IMR-90 (cell line): ENCODE data around the gene ALOX15.

Experiments
- BHLHE40 ChIP-seq: fragments of 150-350 bp; IDR thresholded peaks from 2 replicates; pipeline ENCODE4 v1.6.1; 2016; ENCODE audit warnings: mild to moderate bottlenecking, low read depth, low read length
- CHD1 ChIP-seq: IDR thresholded peaks from 2 replicates; pipeline ENCODE4 v1.6.1; 2012; ENCODE audit warnings: low read depth, low read length, improper control_type of control experiment
- FOS ChIP-seq: fragments of 150-350 bp; IDR thresholded peaks from 2 replicates; pipeline ENCODE4 v1.6.1; 2016; ENCODE audit warnings: low read depth, low read length
- MAFK ChIP-seq: IDR thresholded peaks from 2 replicates; pipeline ENCODE4 v1.6.1; 2012; ENCODE audit warnings: low read depth, low read length, improper control_type of control experiment
- MAZ ChIP-seq: IDR thresholded peaks from 2 replicates; pipeline ENCODE4 v1.6.1; 2012; ENCODE audit warnings: low read depth, mild to moderate bottlenecking, low read length, improper control_type of control experiment, moderate library complexity, borderline replicate concordance
- POLR2A ChIP-seq: IDR thresholded peaks from 2 replicates; pipeline ENCODE4 v1.6.1; 2012; ENCODE audit warnings: mild to moderate bottlenecking, low read depth, low read length
- RAD21 ChIP-seq: IDR thresholded peaks from 2 replicates; pipeline ENCODE4 v1.6.1; 2012; ENCODE audit warnings: low read length, improper control_type of control experiment
- RCOR1 ChIP-seq: IDR thresholded peaks from 2 replicates; pipeline ENCODE4 v1.6.1; 2012; ENCODE audit warnings: mild to moderate bottlenecking, low read length, improper control_type of control experiment; ENCODE audit not compliant: insufficient replicate concordance
- RFX5 ChIP-seq: IDR thresholded peaks from 2 replicates; pipeline ENCODE4 v1.8.0; 2012; ENCODE audit warnings: low read depth, mild to moderate bottlenecking, low read length, moderate library complexity
- TF ChIP-seq, protein P1 (sequence below): conservative IDR thresholded peaks from 2 replicates; pipeline ENCODE4 v1.5.1; 2012; ENCODE audit warnings: mild to moderate bottlenecking, low read depth, low read length, improper control_type of control experiment
- TF ChIP-seq, protein P2 (sequence below): fragments of 150-350 bp; IDR thresholded peaks from 2 replicates; pipeline ENCODE4 v1.6.1; 2017; ENCODE audit warnings: mild to moderate bottlenecking, antibody characterized with exemption, low read length, low read depth

DNA sequence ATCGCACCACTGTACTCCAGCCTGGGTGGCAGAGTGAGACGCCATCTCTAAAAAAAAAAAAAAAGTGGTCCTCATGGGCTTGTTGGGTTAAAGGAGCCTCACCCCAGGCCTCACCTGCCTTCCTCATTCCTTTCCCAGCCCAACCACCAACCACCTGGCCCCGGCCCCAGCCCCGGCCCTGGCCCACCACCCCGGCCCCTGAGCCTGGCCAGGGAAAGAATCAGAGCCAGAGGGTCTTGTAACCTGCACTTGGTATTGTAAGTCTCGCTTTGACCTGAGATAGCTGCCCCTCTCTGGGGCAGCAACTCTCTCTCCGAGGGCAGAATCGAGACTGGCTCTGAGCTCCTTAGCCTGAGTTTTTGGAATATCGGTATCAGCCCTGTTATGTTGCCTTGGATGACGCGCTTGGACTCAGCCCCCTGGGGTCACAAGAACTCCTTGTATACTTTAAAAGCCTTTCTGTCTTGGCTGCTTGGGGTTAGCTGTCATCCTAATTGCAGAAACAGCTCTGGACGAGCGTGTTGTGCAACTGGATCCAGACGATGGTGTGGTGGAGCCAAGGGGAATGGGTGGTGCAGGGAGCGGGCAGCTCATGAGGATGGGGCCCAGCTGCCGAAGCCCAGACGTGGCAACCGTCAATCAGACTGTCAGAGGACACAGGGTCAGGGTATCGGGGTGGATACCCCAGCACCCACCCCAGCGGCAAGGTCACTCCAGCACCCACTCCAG, 42.5 kb downstream of the ALOX15 start:
- no peak for TF ChIP-seq RCOR1
- TF ChIP-seq, protein P1, sequence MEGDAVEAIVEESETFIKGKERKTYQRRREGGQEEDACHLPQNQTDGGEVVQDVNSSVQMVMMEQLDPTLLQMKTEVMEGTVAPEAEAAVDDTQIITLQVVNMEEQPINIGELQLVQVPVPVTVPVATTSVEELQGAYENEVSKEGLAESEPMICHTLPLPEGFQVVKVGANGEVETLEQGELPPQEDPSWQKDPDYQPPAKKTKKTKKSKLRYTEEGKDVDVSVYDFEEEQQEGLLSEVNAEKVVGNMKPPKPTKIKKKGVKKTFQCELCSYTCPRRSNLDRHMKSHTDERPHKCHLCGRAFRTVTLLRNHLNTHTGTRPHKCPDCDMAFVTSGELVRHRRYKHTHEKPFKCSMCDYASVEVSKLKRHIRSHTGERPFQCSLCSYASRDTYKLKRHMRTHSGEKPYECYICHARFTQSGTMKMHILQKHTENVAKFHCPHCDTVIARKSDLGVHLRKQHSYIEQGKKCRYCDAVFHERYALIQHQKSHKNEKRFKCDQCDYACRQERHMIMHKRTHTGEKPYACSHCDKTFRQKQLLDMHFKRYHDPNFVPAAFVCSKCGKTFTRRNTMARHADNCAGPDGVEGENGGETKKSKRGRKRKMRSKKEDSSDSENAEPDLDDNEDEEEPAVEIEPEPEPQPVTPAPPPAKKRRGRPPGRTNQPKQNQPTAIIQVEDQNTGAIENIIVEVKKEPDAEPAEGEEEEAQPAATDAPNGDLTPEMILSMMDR, result no peak
- no peak for TF ChIP-seq POLR2A
- no peak for TF ChIP-seq MAFK
- no peak for TF ChIP-seq FOS
- TF ChIP-seq, protein P2, sequence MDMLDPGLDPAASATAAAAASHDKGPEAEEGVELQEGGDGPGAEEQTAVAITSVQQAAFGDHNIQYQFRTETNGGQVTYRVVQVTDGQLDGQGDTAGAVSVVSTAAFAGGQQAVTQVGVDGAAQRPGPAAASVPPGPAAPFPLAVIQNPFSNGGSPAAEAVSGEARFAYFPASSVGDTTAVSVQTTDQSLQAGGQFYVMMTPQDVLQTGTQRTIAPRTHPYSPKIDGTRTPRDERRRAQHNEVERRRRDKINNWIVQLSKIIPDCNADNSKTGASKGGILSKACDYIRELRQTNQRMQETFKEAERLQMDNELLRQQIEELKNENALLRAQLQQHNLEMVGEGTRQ, result no peak
- TF ChIP-seq RFX5, result no peak
- no peak for TF ChIP-seq MAZ
- TF ChIP-seq RAD21, result no peak
- no peak for TF ChIP-seq CHD1
- no peak for TF ChIP-seq BHLHE40
